Measurements from ENCODE around the gene PKD2L1.
"Not testable (repeated sequence)": the region's sequence is repeated elsewhere in the genome, so short reads cannot be mapped to it uniquely, and the experiment has no call there.

PKD2L1 gene

DNA sequence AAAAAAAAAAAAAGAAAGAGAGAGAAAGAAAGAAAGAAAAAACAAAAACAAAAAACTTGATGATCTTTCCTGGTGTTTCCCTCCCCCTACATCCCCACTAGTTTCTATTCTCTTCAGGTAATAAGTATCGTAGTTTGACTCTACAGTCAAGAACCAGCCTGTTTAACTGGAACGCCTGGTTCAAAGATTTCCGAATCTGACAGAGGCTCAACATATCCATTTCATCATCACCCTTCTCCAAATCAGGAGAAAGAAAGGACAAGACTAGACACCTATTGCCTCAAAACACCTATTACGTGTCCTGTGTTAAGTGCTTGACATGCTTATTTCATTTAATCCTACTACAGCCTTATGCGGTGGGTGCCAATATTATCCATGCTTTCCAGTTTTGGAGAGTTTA lies 23.2 kb downstream of the PKD2L1 start:
- DNase-seq (ENCODE audit: low spot score in 2 of 2) (no peak), ATAC-seq (replicated peaks; ENCODE audit: extremely low read depth, poor library complexity, severe bottlenecking) (no peak)
- H3K36me3 Mint-ChIP-seq (ENCODE audit: insufficient read depth) = peaks cover 2% of the 10 kb centered on the region
- H3K27ac Mint-ChIP-seq (ENCODE audit: low read depth) = no peak overlapping the region
- H3K9me3 Mint-ChIP-seq = no peaks in the 10 kb centered on the region
- peaks cover 85% of the 10 kb centered on the region for H3K27me3 Mint-ChIP-seq
- H3K4me3 Mint-ChIP-seq = no peak overlapping the region
- H3K4me1 Mint-ChIP-seq = no peaks in the 10 kb centered on the region

DNA sequence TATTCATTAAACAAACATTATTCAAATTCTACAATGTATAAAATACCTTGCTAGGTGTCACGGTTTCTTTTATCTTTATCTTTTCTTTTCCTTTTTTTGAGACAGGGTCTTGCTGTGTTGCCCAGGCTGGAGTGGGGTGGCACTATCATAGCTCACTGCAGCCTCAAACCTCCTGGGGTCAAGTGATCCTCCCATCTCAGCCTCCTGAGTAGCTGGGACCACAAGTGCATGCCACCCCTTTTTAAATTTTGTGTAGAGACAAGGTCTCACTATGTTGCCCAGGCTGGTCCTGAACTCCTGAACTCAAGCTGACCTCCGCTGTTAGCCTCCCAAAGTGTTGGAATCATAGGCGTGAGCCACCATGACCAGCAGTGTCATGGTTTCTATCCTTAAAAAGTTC lies 25.6 kb downstream of the PKD2L1 start:
- Mint-ChIP-seq H3K4me1 (no peaks in the 10 kb centered on the region), H3K4me3 (no peak overlapping the region), H3K9me3 (no peaks in the 10 kb centered on the region), H3K27me3 (peaks cover 97% of the 10 kb centered on the region), H3K27ac (ENCODE audit: low read depth) (no peak overlapping the region), H3K36me3 (ENCODE audit: insufficient read depth) (peaks cover 2% of the 10 kb centered on the region)
- DNase-seq (ENCODE audit: low spot score in 2 of 2) (no peak), ATAC-seq (replicated peaks; ENCODE audit: extremely low read depth, poor library complexity, severe bottlenecking) (no peak)

DNA sequence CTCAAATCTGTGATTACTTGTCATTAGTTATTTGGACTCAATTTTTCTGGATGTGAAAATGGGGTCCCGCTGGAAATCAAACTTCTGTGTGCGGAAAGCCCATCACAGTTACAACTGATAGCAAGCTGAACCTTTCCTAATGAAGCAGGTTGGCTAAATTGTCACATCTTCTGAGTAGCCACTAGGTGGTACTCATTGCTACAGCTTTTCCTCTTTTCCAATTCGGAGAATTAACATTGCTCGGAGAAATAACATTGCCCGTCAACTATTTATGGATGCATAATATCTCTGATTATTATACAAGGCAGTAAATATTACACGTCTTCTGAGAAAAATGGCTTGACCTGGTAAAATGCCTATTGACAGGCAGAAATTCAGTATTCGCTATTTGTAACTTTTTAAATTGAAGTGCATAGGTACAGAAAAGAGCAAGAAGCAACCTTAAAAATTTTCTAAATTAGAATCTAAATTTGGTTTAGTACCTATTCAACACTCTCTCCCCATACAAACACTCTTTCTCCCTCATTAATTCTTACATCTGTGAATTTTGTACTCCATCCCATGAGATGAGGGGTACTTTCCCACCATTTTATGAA lies 26.2 kb downstream of the PKD2L1 start:
- no peaks in the 10 kb centered on the region for H3K4me1 Mint-ChIP-seq
- peaks cover 2% of the 10 kb centered on the region for H3K36me3 Mint-ChIP-seq (ENCODE audit: insufficient read depth)
- no peaks in the 10 kb centered on the region for H3K9me3 Mint-ChIP-seq
- ATAC-seq (replicated peaks; ENCODE audit: extremely low read depth, poor library complexity, severe bottlenecking) = no peak
- no peak overlapping the region for H3K27ac Mint-ChIP-seq (ENCODE audit: low read depth)
- H3K4me3 Mint-ChIP-seq = no peak overlapping the region
- DNase-seq (ENCODE audit: low spot score in 2 of 2) = no peak
- H3K27me3 Mint-ChIP-seq = peaks cover 98% of the 10 kb centered on the region

DNA sequence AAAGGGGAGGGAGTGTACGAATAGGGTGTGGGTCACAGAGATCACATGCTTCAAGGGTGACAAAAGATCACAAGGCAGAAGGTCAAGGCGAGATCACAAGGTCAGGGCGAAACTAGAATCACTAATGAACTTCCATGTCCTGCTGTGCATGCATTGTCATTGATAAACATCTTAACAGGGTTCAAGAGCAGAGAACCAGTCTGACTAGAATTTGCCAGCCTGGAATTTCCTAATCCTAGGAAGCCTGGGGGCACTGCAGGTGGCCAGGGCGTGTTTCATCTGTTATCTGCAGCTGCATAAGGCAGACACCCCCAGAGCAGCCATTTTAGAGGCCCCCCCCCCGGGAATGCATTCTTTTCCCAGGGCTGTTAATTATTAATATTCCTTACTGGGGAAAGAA lies 28.9 kb downstream of the PKD2L1 start:
- not testable (repeated sequence) for DNase-seq (ENCODE audit: low spot score in 2 of 2); ATAC-seq (replicated peaks; ENCODE audit: extremely low read depth, poor library complexity, severe bottlenecking); H3K4me1 Mint-ChIP-seq; H3K9me3 Mint-ChIP-seq; H3K27ac Mint-ChIP-seq (ENCODE audit: low read depth); H3K4me3 Mint-ChIP-seq; H3K36me3 Mint-ChIP-seq (ENCODE audit: insufficient read depth)
- H3K27me3 Mint-ChIP-seq = peaks cover 82% of the 10 kb centered on the region

DNA sequence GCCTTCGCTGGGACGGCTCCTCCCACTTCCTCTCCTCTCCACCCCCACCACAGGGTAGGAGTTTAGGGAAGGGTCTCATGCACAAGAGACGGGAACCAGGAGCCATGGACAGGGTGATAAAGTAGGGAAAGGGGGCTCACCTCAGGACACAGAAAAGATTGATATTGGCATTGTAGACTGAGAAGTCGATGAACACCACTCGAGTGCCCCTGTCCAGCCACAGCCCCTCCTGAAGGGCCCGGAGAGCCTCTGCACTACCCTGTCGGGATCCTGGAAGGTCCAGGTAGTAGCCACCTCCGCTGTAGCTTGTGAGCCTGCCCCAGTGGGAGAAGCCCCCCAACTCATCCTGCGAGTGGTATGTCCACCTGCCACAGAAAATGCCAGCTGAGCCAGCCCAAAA lies 32.8 kb downstream of the PKD2L1 start:
- no peak for DNase-seq (ENCODE audit: low spot score in 2 of 2)
- no peaks in the 10 kb centered on the region for H3K9me3 Mint-ChIP-seq
- no peaks in the 10 kb centered on the region for H3K4me1 Mint-ChIP-seq
- no peak overlapping the region for H3K4me3 Mint-ChIP-seq
- no peak for ATAC-seq (replicated peaks; ENCODE audit: extremely low read depth, poor library complexity, severe bottlenecking)
- H3K36me3 Mint-ChIP-seq (ENCODE audit: insufficient read depth) = no peaks in the 10 kb centered on the region
- no peak overlapping the region for H3K27ac Mint-ChIP-seq (ENCODE audit: low read depth)
- peaks cover 65% of the 10 kb centered on the region for H3K27me3 Mint-ChIP-seq

DNA sequence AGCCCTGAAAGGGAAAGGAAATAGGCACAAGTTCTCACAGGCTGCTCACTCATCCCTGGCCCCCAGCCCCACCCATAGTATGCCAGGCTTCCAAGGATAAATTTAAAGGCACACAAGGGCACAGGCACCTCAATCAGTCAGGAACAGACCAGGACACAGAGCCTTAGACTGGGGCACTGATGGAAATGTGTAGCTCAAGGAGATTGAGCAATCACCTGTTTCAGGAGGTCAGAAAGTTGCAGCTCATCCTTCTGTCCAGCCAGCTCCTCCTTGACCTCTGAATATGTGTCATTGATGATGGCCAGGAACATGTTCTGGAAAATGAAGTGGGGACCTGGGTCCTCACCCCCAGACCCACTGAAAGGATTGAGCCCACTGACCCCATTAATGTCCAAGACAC lies 37.0 kb downstream of the PKD2L1 start:
- Mint-ChIP-seq H3K4me1 (no peaks in the 10 kb centered on the region), H3K36me3 (ENCODE audit: insufficient read depth) (no peaks in the 10 kb centered on the region), H3K4me3 (no peak overlapping the region), H3K27me3 (peaks cover 33% of the 10 kb centered on the region), H3K9me3 (no peaks in the 10 kb centered on the region), H3K27ac (ENCODE audit: low read depth) (no peak overlapping the region)
- DNase-seq (ENCODE audit: low spot score in 2 of 2) (no peak), ATAC-seq (replicated peaks; ENCODE audit: extremely low read depth, poor library complexity, severe bottlenecking) (no peak)

DNA sequence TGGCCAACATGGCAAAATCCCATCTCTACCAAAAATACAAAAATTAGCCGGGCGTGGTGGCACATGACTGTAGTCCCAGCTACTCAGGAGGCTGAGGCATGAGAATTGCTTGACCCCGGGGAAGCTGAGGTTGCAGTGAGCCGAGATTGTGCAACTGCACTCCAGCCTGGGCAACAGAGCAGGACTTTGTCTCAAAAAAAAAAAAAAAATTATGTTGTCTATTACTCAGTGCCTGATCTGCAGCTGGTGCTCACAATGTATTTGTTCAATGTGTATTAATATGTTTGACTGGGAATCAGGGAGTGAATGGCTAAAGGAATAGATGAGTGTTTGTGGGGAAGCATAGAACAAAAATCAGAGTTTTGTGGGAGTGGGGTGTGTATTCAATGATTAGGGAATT lies 37.7 kb downstream of the PKD2L1 start:
- not testable (repeated sequence) for DNase-seq (ENCODE audit: low spot score in 2 of 2); H3K4me3 Mint-ChIP-seq; H3K36me3 Mint-ChIP-seq (ENCODE audit: insufficient read depth); H3K27ac Mint-ChIP-seq (ENCODE audit: low read depth); ATAC-seq (replicated peaks; ENCODE audit: extremely low read depth, poor library complexity, severe bottlenecking); H3K9me3 Mint-ChIP-seq; H3K4me1 Mint-ChIP-seq
- H3K27me3 Mint-ChIP-seq = peaks cover 33% of the 10 kb centered on the region

DNA sequence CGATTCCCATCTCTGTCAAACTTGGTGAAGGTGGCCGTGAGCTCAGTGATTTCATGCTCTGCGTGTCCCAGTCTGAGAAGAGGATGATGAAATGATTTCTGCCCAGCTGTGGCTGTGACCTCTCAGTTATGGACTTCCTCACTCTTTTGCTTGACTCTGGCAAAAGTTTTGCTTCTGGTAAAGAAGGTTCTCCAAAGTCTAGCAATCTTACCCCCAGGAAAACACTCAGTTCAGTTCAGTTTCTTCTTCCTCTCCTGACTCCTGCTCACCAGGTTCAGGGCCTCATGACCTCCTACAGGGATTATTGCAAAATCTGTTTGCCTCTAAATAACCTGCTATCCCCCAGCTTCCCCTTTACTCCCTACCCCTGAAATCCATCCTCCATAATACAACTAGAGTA lies 38.7 kb downstream of the PKD2L1 start:
- H3K4me1 Mint-ChIP-seq = peaks cover 10% of the 10 kb centered on the region
- peaks cover 24% of the 10 kb centered on the region for H3K27me3 Mint-ChIP-seq
- H3K9me3 Mint-ChIP-seq = no peaks in the 10 kb centered on the region
- H3K36me3 Mint-ChIP-seq (ENCODE audit: insufficient read depth) = peaks cover 11% of the 10 kb centered on the region
- H3K4me3 Mint-ChIP-seq = no peak overlapping the region
- no peak for ATAC-seq (replicated peaks; ENCODE audit: extremely low read depth, poor library complexity, severe bottlenecking)
- no peak for DNase-seq (ENCODE audit: low spot score in 2 of 2)
- H3K27ac Mint-ChIP-seq (ENCODE audit: low read depth) = no peak overlapping the region

DNA sequence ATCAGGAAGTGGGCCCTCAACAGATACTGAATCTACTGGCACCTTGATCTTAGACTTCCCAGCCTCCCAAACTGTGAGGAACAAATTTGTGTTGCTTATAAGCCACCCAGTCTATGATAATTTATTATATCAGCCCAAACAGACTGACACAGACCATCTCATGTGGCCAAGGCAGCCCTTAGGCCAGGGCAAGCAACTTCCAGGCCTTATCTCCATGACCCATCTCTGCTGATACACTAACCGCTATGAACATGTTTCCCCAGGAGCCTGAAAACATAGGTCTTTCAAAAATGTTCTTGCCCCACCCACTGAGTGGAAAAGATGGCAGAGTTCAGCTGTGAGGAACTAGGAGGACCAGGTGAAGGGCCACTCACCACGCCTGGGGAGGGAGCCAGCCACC lies 40.4 kb downstream of the PKD2L1 start:
- Mint-ChIP-seq H3K36me3 (ENCODE audit: insufficient read depth) (peaks cover 20% of the 10 kb centered on the region), H3K27me3 (peaks cover 8% of the 10 kb centered on the region), H3K4me1 (peaks cover 20% of the 10 kb centered on the region), H3K27ac (ENCODE audit: low read depth) (peak overlapping the region; percentile 54), H3K9me3 (no peaks in the 10 kb centered on the region), H3K4me3 (no peak overlapping the region)
- ATAC-seq (replicated peaks; ENCODE audit: extremely low read depth, poor library complexity, severe bottlenecking) = no peak
- no peak for DNase-seq (ENCODE audit: low spot score in 2 of 2)

DNA sequence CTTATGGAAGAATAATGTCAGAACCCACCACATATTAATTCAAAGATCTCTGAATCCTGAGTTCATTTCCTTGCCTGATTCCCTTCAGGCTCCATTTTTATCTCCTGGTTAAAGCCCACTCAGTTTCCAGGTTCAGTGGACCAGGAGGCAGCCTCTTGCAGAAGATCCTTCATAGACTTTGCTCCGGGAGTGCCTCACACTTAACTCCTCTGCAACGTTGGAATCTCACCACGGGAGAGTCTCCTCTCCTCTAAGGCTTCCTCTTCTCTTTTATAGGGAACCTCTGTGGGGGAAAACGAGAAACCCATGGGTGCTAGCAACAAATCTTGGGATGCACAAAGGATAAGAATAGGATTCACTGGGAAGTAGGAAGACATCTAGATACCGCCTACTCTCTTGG lies 41.8 kb downstream of the PKD2L1 start:
- Mint-ChIP-seq H3K9me3 (no peaks in the 10 kb centered on the region), H3K27ac (ENCODE audit: low read depth) (peak overlapping the region; percentile 92), H3K4me3 (peak overlapping the region; percentile 95), H3K36me3 (ENCODE audit: insufficient read depth) (peaks cover 20% of the 10 kb centered on the region), H3K4me1 (peaks cover 20% of the 10 kb centered on the region), H3K27me3 (no peaks in the 10 kb centered on the region)
- ATAC-seq (replicated peaks; ENCODE audit: extremely low read depth, poor library complexity, severe bottlenecking) = no peak
- DNase-seq (ENCODE audit: low spot score in 2 of 2) = no peak

DNA sequence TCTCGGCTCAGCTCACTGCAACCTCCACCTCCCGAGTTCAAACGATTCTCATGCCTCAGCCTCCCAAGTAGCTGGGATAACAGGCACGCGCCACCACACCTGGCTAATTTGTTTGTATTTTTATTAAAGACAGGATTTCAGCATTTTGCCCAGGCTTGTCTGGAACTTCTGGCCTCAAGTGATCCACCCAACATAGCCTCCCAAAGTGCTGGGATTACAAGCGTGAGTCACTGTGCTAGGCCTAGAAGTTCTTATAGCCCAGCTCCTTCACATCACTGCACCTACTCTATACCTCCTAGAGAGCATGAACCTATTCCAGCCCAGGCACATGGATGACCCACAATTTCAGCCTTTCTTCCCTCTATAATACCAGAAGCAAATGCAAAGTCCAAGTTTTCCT lies 42.3 kb downstream of the PKD2L1 start:
- H3K36me3 Mint-ChIP-seq (ENCODE audit: insufficient read depth) = peaks cover 20% of the 10 kb centered on the region
- peak overlapping the region; percentile 95 for H3K4me3 Mint-ChIP-seq

DNA sequence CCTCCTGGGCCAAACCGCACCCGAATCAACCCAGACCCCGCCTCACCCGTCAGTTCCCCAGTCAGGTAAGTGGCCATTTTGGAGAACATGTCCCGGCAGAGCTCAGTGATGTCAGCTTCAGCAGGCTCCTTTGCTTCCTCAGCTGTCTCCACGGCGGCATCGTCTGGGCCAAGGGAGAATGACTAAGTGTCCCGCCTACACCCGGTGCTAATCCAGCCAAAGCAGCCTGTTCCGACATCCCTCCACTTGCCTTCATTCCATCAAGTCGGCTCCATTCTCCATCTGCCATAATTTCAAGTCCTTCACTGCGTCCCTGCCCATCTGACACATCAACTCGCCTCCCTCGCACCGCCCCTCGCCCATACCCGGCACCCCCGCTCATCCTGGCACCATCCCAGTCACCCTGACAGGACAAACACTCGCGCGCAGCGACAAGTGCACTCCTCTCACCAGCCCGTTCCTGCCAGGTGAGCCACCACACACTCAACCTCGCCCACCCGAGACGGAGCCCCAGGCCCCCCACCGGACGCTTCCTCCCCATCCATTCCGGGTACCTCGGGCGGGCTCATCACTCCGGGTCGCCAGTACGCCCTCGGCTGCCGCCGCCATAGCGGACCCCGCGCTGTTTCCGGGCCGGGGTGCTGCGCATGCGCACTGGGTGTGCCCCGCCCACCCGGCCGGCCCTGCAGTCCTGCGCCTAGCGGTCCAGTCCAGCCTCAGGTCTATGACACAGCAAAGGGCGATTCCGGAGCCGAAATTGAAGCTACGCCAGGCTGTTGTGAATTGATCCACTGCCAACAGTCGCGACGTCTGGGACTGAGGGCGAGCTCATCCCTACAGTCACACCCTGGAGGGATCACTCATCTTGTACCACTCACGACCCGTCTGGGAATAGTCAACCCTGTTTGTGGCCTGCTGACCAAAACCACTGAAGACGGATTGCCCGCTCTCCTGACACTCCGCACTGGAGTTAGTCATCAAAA lies 43.7 kb downstream of the PKD2L1 start, which contains the start of gene BLOC1S2:
Gene BLOC1S2, minus strand, starts transcription at position 630 of the 983 bp plus-strand sequence. Its CDS starts 21 bp downstream, at position 609.
- Mint-ChIP-seq H3K27ac (ENCODE audit: low read depth) (peak within 1 kb of the TSS; percentile 92), H3K4me1 (peaks cover 20% of the 10 kb centered on the region), H3K36me3 (ENCODE audit: insufficient read depth) (peaks cover 20% of the 10 kb centered on the region), H3K27me3 (no peaks in the 10 kb centered on the region), H3K9me3 (no peaks in the 10 kb centered on the region), H3K4me3 (peak within 1 kb of the TSS; percentile 95)
- ATAC-seq (replicated peaks; ENCODE audit: extremely low read depth, poor library complexity, severe bottlenecking) = peak; percentile 82
- peak; percentile 78 to 86 for DNase-seq (ENCODE audit: low spot score in 2 of 2)

More for the DNA sequence above, 42.3 kb downstream of the PKD2L1 start:
- Mint-ChIP-seq H3K9me3 (no peaks in the 10 kb centered on the region), H3K4me1 (peaks cover 20% of the 10 kb centered on the region), H3K27ac (ENCODE audit: low read depth) (peak overlapping the region; percentile 92), H3K27me3 (no peaks in the 10 kb centered on the region)
- ATAC-seq (replicated peaks; ENCODE audit: extremely low read depth, poor library complexity, severe bottlenecking) (no peak), DNase-seq (ENCODE audit: low spot score in 2 of 2) (no peak)

DNA sequence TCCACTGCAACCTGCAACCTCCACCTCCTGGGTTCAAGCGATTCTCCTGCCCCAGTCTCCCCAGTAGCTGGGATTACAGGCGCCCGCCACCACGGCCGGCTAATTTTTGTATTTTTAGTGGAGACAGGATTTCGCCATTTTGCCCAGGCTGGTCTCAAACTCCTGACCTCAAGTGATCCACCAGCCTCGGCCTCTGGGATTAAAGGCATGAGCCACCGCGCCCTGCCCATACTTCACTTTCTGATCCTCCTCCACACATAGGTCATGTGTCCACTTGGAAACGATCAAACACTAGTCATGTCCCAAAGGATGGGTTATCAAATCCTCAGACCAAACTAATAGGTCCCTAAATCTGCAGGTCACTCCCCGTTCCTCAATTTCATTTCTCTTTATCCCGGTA lies 44.7 kb downstream of the PKD2L1 start:
- Mint-ChIP-seq H3K4me3 (peak overlapping the region; percentile 95), H3K4me1 (peaks cover 20% of the 10 kb centered on the region), H3K27ac (ENCODE audit: low read depth) (peak overlapping the region; percentile 92), H3K36me3 (ENCODE audit: insufficient read depth) (peaks cover 24% of the 10 kb centered on the region)
- H3K9me3 Mint-ChIP-seq; DNase-seq (ENCODE audit: low spot score in 2 of 2); ATAC-seq (replicated peaks; ENCODE audit: extremely low read depth, poor library complexity, severe bottlenecking); H3K27me3 Mint-ChIP-seq: not testable (repeated sequence)

Data from central memory CD8-positive, alpha-beta T cell (primary cell).